GM12878 (cell line): Measurements from ENCODE around the gene PRPF6. TPM values are rescaled to one million over a fixed set of nuclear protein-coding genes. Genes with fewer than 3 reads are reported as not detected.

Experiments used
- CHD2 ChIP-seq: IDR thresholded peaks from 2 replicates; pipeline ENCODE4 v1.6.1; 2011; ENCODE audit warnings: low read depth, low read length, improper control_type of control experiment, borderline replicate concordance
- CTCF ChIP-seq, 3 experiments: IDR thresholded peaks in 2 of 3; conservative IDR thresholded peaks in 1 of 3; 2 replicates each; pipeline ENCODE4 v1.5.1; 2011; ENCODE audit warnings: low read depth in 3 of 3, low read length in 3 of 3, mild to moderate bottlenecking in 3 of 3, control low read depth in 2 of 3, moderate library complexity in 2 of 3, inconsistent platforms in 1 of 3, mixed read lengths in 1 of 3; ENCODE audit not compliant: control insufficient read depth in 2 of 3, insufficient read depth in 1 of 3; ENCODE audit errors: extremely low read depth in 1 of 3
- FOXM1 ChIP-seq: IDR thresholded peaks from 2 replicates; pipeline ENCODE4 v1.6.1; 2012; ENCODE audit warnings: low read depth, mild to moderate bottlenecking, inconsistent platforms, low read length, moderate library complexity
- HSF1 ChIP-seq: fragments of 150-350 bp; IDR thresholded peaks from 2 replicates; pipeline ENCODE4 v1.6.1; 2014; ENCODE audit warnings: mild to moderate bottlenecking, low read depth, low read length
- MLLT1 ChIP-seq: fragments of 450-650 bp; IDR thresholded peaks from 2 replicates; pipeline ENCODE4 v1.6.1; 2016; ENCODE audit warnings: mild to moderate bottlenecking
- NFYA ChIP-seq: IDR thresholded peaks from 2 replicates; pipeline ENCODE4 v1.6.1; 2011; ENCODE audit warnings: low read depth, mild to moderate bottlenecking, low read length, improper control_type of control experiment, borderline replicate concordance
- SMAD5 ChIP-seq: IDR thresholded peaks from 2 replicates; pipeline ENCODE4 v1.6.1; 2016; ENCODE audit warnings: antibody characterized with exemption, low read depth
- ZNF24 ChIP-seq: fragments of 450-650 bp; IDR thresholded peaks from 2 replicates; pipeline ENCODE4 v1.6.1; 2017; ENCODE audit warnings: antibody characterized with exemption, mild to moderate bottlenecking
- ZNF687 ChIP-seq: fragments of 450-650 bp; IDR thresholded peaks from 2 replicates; pipeline ENCODE4 v1.6.1; 2017; ENCODE audit warnings: mild to moderate bottlenecking, moderate library complexity
- ZZZ3 ChIP-seq: IDR thresholded peaks from 2 replicates; pipeline ENCODE4 v1.6.1; 2011; ENCODE audit warnings: low read depth; ENCODE audit not compliant: control insufficient read depth, insufficient read length
- polyA plus RNA-seq, 11 experiments: library from polyadenylated mRNA; depleted of rRNA in 4 of 11; unstranded in 6 of 11; stranded (reverse) in 5 of 11; fragments of >200 nt; fragmentation: Nextera tagmentation in 4 of 11; fragmentation: Illumina TruSeq in 1 of 11; extraction: Ambion mirVana in 4 of 11; extraction: Trizol in 1 of 11; gene quantifications; 1 replicate in 1 of 11; 2 replicates in 10 of 11; pipeline versions ENCODE4 v1.2.1 to v1.2.3, GENCODE V29; 2011 to 2016; ENCODE audit warnings: inconsistent platforms in 2 of 11, missing spikeins in 2 of 11, low read depth in 1 of 11
- total RNA-seq, 4 experiments: library from RNA; depleted of rRNA in 3 of 4; stranded (reverse); fragments of >200 nt in 3 of 4; fragmentation: Illumina TruSeq in 1 of 4; extraction: Trizol in 1 of 4; gene quantifications; 2 replicates each; pipeline versions ENCODE4 v1.2.1 to v1.2.3, GENCODE V29; 2013 to 2021

The PRPF6 gene
- total and polyA plus RNA-seq, 10 of the 15 experiments (the other 5 are each of a cell fraction or from before 2014, with no cell fraction given) = 5.0 to 102 (median 71.3) TPM

GRCh38 chr20:64056639-64056888 lies 75.6 kb downstream of the PRPF6 start (continued):
- TF ChIP-seq ZNF687 (no peak), ZNF24 (no peak), CHD2 (no peak), CTCF (IDR thresholded peaks at IDR 0.05 in 2 of 3, conservative IDR thresholded peaks at IDR 0.05 in 1 of 3; ENCODE audit: control insufficient read depth in 2 of 3, extremely low read depth in 1 of 3, insufficient read depth in 1 of 3, low read depth in 3 of 3, low read length in 3 of 3) (no peak), MLLT1 (no peak), NFYA (no peak), FOXM1 (no peak), SMAD5 (no peak), ZZZ3 (no peak), HSF1 (no peak)
